ENCODE data around the gene CFAP61.

The CFAP61 gene

DNA sequence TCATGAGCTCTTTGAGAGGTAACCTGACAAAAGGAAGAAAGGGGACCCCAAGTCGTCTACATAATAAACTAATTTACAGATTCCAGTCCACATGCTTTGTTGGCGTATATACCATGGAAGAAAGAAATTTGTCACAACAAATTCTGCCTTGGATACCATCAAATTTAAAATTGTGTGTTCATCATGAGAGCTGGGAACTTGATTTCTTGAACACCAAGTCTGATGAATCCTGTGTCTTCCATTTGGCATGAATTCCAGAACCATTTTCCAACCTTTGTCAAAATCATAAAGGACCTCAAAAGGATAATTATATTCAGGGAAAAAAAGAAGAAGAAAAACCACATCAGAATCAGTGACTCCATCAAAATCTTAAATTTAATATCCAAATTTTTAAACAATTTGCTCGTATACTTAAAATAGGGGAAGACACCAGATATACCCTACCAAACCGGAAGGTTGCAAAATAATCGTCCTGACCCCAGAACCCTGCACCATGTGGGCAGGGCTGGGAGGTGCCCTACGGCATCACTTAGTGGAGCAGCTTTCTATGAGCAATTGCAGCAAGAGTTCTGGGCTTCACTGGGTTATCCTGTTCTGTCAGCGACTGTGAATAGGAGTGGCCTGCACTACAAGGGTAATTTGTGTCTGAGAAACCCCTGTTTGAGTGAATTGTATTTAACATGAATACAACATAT is 241.5 kb downstream of the CFAP61 start:
- TF ChIP-seq, protein P1, sequence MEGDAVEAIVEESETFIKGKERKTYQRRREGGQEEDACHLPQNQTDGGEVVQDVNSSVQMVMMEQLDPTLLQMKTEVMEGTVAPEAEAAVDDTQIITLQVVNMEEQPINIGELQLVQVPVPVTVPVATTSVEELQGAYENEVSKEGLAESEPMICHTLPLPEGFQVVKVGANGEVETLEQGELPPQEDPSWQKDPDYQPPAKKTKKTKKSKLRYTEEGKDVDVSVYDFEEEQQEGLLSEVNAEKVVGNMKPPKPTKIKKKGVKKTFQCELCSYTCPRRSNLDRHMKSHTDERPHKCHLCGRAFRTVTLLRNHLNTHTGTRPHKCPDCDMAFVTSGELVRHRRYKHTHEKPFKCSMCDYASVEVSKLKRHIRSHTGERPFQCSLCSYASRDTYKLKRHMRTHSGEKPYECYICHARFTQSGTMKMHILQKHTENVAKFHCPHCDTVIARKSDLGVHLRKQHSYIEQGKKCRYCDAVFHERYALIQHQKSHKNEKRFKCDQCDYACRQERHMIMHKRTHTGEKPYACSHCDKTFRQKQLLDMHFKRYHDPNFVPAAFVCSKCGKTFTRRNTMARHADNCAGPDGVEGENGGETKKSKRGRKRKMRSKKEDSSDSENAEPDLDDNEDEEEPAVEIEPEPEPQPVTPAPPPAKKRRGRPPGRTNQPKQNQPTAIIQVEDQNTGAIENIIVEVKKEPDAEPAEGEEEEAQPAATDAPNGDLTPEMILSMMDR (conservative IDR thresholded peaks at IDR 0.05; ENCODE audit: low read depth, low read length) = no peak
- DNase-seq (ENCODE audit: low read depth) = no peak
- no peak overlapping the region for H3K4me3 ChIP-seq (ENCODE audit: low read depth, low read length)

DNA sequence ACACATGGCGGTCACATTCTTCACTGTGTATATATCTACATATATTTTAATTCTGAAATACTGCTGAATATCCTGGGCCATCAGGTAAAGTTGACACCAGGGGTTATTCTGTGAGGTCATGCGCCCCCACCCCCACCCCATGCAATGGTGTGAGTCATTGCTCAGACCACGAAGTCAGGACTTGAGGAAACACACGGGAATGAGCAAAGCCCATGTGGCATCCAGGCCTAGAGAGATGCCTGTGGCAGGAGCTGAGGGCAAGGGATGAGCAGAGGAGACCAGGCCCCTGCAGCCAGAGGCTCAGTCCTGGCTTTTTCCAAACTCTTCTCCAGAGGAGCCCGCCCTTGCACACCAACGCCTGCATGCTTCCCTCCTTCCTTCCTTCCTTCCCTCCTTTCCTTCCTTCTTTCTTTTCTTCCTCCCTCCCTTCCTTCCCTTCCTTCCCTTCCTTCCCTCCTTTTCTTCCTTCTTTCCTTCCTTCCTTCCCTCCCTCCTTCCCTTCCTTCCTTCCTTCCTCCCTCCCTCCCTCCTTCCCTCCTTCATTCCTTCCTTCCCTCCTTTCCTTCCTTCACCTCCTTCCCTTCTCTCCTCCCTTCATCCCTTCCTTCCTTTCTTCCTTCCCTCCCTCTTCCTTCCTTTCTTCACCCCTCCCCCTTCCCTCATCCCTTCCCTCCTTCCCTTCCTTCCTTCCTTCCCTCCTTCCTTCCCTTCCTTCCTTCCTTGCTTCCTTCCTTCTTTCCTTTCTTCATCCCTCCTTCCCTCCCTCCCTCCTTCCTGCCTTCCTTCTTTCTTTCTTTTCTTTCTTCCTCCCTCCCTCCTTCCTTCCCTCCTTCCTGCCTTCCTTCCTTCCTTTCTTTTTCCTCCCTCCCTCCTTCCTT is 243.5 kb downstream of the CFAP61 start:
- TF ChIP-seq, protein P1 (conservative IDR thresholded peaks at IDR 0.05; ENCODE audit: low read depth, low read length) = no peak
- no peak overlapping the region for H3K4me3 ChIP-seq (ENCODE audit: low read depth, low read length)
- DNase-seq (ENCODE audit: low read depth) = no peak

DNA sequence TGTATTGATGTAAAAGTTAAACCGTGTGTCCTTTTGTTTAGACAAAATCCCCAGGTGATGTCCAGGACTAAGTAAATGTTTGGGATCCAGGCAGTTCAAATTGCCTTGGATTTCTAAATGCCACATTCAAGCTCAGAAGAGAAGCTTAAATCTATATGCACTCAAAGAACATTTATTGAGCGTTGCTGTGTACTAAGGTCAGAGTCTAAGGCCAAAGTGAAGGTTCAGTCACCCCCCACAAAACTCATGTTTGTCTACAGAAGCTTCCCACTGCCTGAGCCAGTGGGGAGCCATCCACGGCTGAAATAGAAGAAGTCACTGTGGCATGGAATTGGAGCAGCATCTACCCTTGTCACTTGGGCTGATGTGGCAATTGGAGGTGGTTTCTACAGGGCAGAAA is 244.8 kb downstream of the CFAP61 start:
- TF ChIP-seq, protein P1 (conservative IDR thresholded peaks at IDR 0.05; ENCODE audit: low read depth, low read length) = no peak
- H3K4me3 ChIP-seq (ENCODE audit: low read depth, low read length) = no peak overlapping the region
- DNase-seq (ENCODE audit: low read depth) = no peak

DNA sequence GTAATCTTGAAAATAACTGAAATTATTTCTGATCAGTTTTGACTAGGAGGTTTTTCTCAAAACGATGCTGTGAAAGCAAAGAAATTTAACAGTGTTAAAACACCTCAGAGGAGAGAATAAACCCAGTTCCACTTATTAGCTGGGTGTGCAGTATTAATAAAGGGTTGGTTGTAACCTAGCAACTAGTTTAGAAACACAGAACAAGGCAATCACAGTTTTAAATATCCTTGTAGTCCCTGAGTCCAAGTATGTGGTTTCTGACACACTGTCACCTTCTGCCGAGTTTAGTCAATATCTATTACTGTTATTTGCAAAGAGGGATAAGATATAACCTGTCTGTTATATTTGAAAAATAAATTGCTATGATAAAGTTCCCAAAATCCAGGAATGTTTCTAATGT is 245.4 kb downstream of the CFAP61 start:
- H3K4me3 ChIP-seq (ENCODE audit: low read depth, low read length) = no peak overlapping the region

DNA sequence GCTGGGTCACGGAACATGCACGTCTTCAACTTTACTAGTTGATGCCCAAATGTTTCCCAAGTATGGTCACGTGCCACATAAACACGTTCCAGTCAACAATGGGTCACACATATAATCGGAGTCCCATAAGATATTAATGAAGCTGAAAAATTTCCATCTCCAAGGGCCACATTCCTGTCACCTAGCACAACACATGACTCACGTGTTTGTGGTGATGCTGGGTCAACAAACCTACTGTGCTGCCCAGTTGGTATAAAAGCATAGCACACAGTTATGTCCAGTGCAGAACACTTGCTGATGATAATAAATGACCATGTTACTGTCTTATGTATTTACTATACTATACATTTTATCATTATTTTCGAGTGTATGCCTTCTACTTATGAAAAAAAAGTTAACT is 247.6 kb downstream of the CFAP61 start:
- TF ChIP-seq, protein P1 (conservative IDR thresholded peaks at IDR 0.05; ENCODE audit: low read depth, low read length) = no peak
- no peak overlapping the region for H3K4me3 ChIP-seq (ENCODE audit: low read depth, low read length)
- no peak for DNase-seq (ENCODE audit: low read depth)

More for the DNA sequence above, 245.4 kb downstream of the CFAP61 start:
- no peak for DNase-seq (ENCODE audit: low read depth)
- TF ChIP-seq, protein P1 (conservative IDR thresholded peaks at IDR 0.05; ENCODE audit: low read depth, low read length) = no peak

DNA sequence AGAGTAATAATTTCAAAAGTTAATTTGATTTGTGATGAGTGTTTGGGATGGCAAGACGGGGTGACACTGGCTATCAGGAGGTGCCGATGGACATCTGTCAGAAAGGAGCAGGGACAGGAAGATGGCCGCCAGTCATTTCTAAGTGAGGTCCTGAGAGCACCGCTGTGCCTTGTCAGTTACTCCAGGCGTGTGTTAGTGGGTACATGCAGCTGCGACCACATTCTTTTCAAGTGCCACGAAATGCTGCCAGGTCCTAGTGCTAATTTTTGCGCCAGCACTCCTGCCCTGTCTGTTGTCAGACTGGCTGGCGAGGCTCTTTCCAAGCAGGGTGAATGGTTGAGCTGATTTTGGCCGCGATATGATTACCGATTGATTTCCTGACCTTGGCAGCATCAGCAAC is 251.0 kb downstream of the CFAP61 start:
- no peak overlapping the region for H3K4me3 ChIP-seq (ENCODE audit: low read depth, low read length)
- TF ChIP-seq, protein P1 (conservative IDR thresholded peaks at IDR 0.05; ENCODE audit: low read depth, low read length) = no peak
- DNase-seq (ENCODE audit: low read depth) = no peak

All from choroid plexus epithelial cell (primary cell).